DND-41 (cell line): ENCODE results near the gene TMUB2.
"Not testable (repeated sequence)": the region's sequence is repeated elsewhere in the genome, so short reads cannot be mapped to it uniquely, and the experiment has no call there.

ENCODE experiments used
- ATAC-seq: fragments of 200-7000 bp; cut with Tn5 transposase; 3 replicates; pipeline ENCODE4 v1.9.1; 2021; ENCODE audit warnings: low read depth; ENCODE audit not compliant: insufficient read depth
- DNase-seq: peaks from one replicate; pipeline ENCODE4 v3.0.0-alpha.2; 2020
- H2AFZ ChIP-seq: 2 replicates; pipeline ENCODE4 v1.6.0; 2012; ENCODE audit warnings: low read depth, low read length
- H3K27ac ChIP-seq: 2 replicates; pipeline ENCODE4 v1.5.1; 2012; ENCODE audit warnings: low read length, inconsistent platforms
- H3K27me3 ChIP-seq: fragments of 200-600 bp; sonication (generic); 2 replicates; pipeline ENCODE4 v1.6.0; 2012; ENCODE audit warnings: low read length, mild to moderate bottlenecking, inconsistent platforms; ENCODE audit not compliant: insufficient read depth, poor library complexity
- H3K36me3 ChIP-seq: 2 replicates; pipeline ENCODE4 v1.5.1; 2012; ENCODE audit warnings: low read length, inconsistent platforms; ENCODE audit not compliant: insufficient read depth
- H3K4me1 ChIP-seq: 2 replicates; pipeline ENCODE4 v1.5.1; 2012; ENCODE audit warnings: mild to moderate bottlenecking, low read length; ENCODE audit not compliant: insufficient read depth
- H3K4me2 ChIP-seq: 2 replicates; pipeline ENCODE4 v1.6.0; 2012; ENCODE audit warnings: mild to moderate bottlenecking, moderate library complexity, low read length, inconsistent platforms; ENCODE audit not compliant: insufficient read depth
- H3K4me3 ChIP-seq, 2 experiments: fragments of 200-600 bp in 1 of 2; shearing (Covaris generic) in 1 of 2; 2 replicates each; pipeline ENCODE4 v1.5.1; 2012 to 2016; ENCODE audit warnings: inconsistent platforms in 2 of 2, low read length in 2 of 2, mild to moderate bottlenecking in 2 of 2, low read depth in 1 of 2, moderate library complexity in 1 of 2
- H3K79me2 ChIP-seq: 2 replicates; pipeline ENCODE4 v1.6.0; 2012; ENCODE audit warnings: low read length, inconsistent platforms; ENCODE audit not compliant: insufficient read depth
- H3K9ac ChIP-seq: 2 replicates; pipeline ENCODE4 v1.6.0; 2012; ENCODE audit warnings: low read depth, mild to moderate bottlenecking, inconsistent platforms, low read length, moderate library complexity
- H3K9me3 ChIP-seq: 2 replicates; pipeline ENCODE4 v1.5.1; 2012; ENCODE audit warnings: low read length, moderate library complexity, mild to moderate bottlenecking, inconsistent platforms; ENCODE audit not compliant: insufficient read depth, severe bottlenecking
- H4K20me1 ChIP-seq: 2 replicates; pipeline ENCODE4 v1.6.0; 2012; ENCODE audit warnings: low read length; ENCODE audit not compliant: insufficient read depth
- CTCF ChIP-seq: IDR thresholded peaks from 2 replicates; pipeline ENCODE4 v1.5.1; 2012; ENCODE audit warnings: borderline replicate concordance, low read length, moderate library complexity, mild to moderate bottlenecking; ENCODE audit not compliant: poor library complexity, severe bottlenecking; ENCODE audit errors: extremely low read depth
- EZH2 ChIP-seq: IDR thresholded peaks from 3 replicates; pipeline ENCODE4 v1.6.1; 2012; ENCODE audit warnings: borderline replicate concordance, low read depth, mild to moderate bottlenecking, moderate library complexity, low read length, inconsistent platforms; ENCODE audit not compliant: severe bottlenecking

TMUB2 gene

GRCh38 chr17:44144966-44145739, 41.6 kb upstream of the TMUB2 start:
- H3K4me1 ChIP-seq: peaks cover 22% of the 10 kb centered on the region
- DNase-seq (no peak), ATAC-seq (no peak)
- H4K20me1 ChIP-seq: peaks cover 16% of the 10 kb centered on the region
- TF ChIP-seq CTCF (no peak), EZH2 (no peak)
- H3K27ac ChIP-seq: no peak overlapping the region
- no peak overlapping the region for H3K4me3 ChIP-seq
- H3K9ac ChIP-seq: no peak overlapping the region
- no peaks in the 10 kb centered on the region for H3K27me3 ChIP-seq
- H3K79me2 ChIP-seq: peaks cover 41% of the 10 kb centered on the region
- no peak overlapping the region for H3K4me2 ChIP-seq
- H3K9me3 ChIP-seq: no peaks in the 10 kb centered on the region
- no peak overlapping the region for H2AFZ ChIP-seq
- H3K36me3 ChIP-seq: peaks cover 50% of the 10 kb centered on the region

DNA sequence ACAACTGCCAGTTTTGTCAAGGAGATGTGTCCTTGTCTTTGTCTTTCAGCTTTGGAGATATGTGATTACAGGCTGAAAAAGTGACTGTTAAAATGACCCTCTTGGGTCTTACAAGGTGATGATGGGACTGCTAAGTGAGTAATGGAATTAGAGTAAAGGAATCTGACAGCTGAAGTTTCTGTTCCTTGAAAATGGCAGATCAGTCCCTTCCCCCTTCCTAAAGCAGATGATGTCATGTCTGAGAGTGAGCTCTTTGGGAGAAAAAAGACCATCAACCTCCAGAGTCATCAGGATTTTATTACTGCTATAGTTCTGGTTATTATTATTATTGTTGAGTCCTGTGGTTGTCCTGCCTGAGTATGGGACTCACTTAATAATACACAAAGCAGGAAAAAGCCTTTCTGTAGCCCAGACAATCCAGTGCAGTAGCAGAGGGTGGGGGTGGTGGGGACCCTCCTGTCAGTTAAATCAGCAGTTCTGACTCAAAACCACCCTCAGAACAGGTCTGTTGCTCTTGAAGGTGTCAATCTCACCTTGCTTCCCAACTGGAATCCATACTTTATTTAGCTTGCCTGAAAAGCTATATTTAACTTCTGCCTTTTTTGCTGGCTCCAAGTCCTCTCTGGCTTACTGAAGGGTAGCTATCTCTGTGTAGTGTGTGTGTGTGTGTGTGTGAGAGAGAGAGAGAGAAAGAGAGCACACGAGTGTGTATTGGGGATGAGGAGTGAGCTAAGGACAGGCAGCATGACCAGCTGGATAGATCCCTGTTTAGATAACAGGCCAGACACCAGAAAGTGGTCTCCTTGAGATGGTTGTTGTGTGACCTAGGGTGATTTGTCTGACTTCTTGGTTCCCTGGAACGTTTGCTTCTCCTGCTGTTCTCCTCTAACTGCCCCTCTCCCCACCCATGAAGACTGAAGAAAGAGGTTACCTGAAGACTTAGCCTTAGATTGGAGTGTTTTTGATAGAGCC, 40.1 kb upstream of the TMUB2 start:
- Histone ChIP-seq H3K36me3 (peaks cover 59% of the 10 kb centered on the region), H3K79me2 (peaks cover 54% of the 10 kb centered on the region)

GRCh38 chr17:44147812-44148211, 39.0 kb upstream of the TMUB2 start:
- no peaks in the 10 kb centered on the region for H3K27me3 ChIP-seq
- no peak overlapping the region for H2AFZ ChIP-seq
- no peak overlapping the region for H3K4me3 ChIP-seq
- H3K9me3 ChIP-seq: no peaks in the 10 kb centered on the region
- H3K27ac ChIP-seq: no peak overlapping the region
- H3K79me2 ChIP-seq: peaks cover 49% of the 10 kb centered on the region
- peaks cover 12% of the 10 kb centered on the region for H3K4me1 ChIP-seq
- no peak overlapping the region for H3K4me2 ChIP-seq
- no peak overlapping the region for H3K9ac ChIP-seq
- H4K20me1 ChIP-seq: peaks cover 29% of the 10 kb centered on the region
- no peak for TF ChIP-seq EZH2
- TF ChIP-seq CTCF: no peak
- ATAC-seq: no peak
- peaks cover 68% of the 10 kb centered on the region for H3K36me3 ChIP-seq
- DNase-seq: no peak

More for the DNA sequence above, 40.1 kb upstream of the TMUB2 start:
- Histone ChIP-seq H3K4me3 (no peak overlapping the region), H3K4me1 (peaks cover 17% of the 10 kb centered on the region), H3K9me3 (no peaks in the 10 kb centered on the region), H2AFZ (no peak overlapping the region), H3K27me3 (no peaks in the 10 kb centered on the region), H4K20me1 (peaks cover 23% of the 10 kb centered on the region), H3K4me2 (no peak overlapping the region), H3K27ac (no peak overlapping the region), H3K9ac (no peak overlapping the region)
- DNase-seq (no peak), ATAC-seq (no peak)
- TF ChIP-seq CTCF (no peak), EZH2 (no peak)

GRCh38 chr17:44149066-44149465, 37.7 kb upstream of the TMUB2 start:
- DNase-seq, H2AFZ ChIP-seq, H3K27ac ChIP-seq, H3K4me1 ChIP-seq, H3K27me3 ChIP-seq, H3K9me3 ChIP-seq, H3K4me3 ChIP-seq, H3K4me2 ChIP-seq, ATAC-seq, H3K9ac ChIP-seq: not testable (repeated sequence)
- H3K36me3 ChIP-seq: peaks cover 74% of the 10 kb centered on the region
- peaks cover 30% of the 10 kb centered on the region for H4K20me1 ChIP-seq
- peaks cover 41% of the 10 kb centered on the region for H3K79me2 ChIP-seq
